AG04450 (cell line): ENCODE data around the gene CAPNS1. TPM values are rescaled to one million over a fixed set of nuclear protein-coding genes. Genes with fewer than 3 reads are reported as not detected.

Source experiments
- CTCF ChIA-PET: fragments of 300-600, 350-600 bp; formaldehyde crosslinking; extraction: SDS; loops from one replicate; lab custom pipeline; 2022; ENCODE audit warnings: antibody characterized with exemption, inconsistent platforms; lab: Charles Lee
- POLR2A ChIA-PET: fragments of 350-600 bp; formaldehyde crosslinking; extraction: SDS; loops from one replicate; lab custom pipeline; 2021; ENCODE audit warnings: antibody characterized with exemption, inconsistent platforms; lab: Yijun Ruan, JAX
- DNase-seq: peaks from one replicate; pipeline ENCODE4 v3.0.0-alpha.2; 2011; ENCODE audit warnings: low read depth, low spot score
- H3K27ac ChIP-seq: one replicate; pipeline ENCODE4 v1.5.1; 2012; ENCODE audit warnings: low read depth, low read length, control low read depth
- H3K27me3 ChIP-seq: one replicate; pipeline ENCODE4 v1.6.0; 2012; ENCODE audit warnings: low read length; ENCODE audit not compliant: control insufficient read depth, insufficient read depth
- H3K4me3 ChIP-seq: 2 replicates; pipeline ENCODE4 v1.5.1; 2011; ENCODE audit warnings: mild to moderate bottlenecking, low read depth, low read length, control low read depth
- H3K9me3 ChIP-seq: 2 replicates; pipeline ENCODE4 v1.5.1; 2012; ENCODE audit warnings: low read length; ENCODE audit not compliant: control insufficient read depth, insufficient read depth
- CTCF ChIP-seq: IDR thresholded peaks from 2 replicates; pipeline ENCODE4 v1.5.1; 2011; ENCODE audit warnings: low read depth, low read length, control low read depth, inconsistent platforms
- polyA plus RNA-seq: library from polyadenylated mRNA; depleted of rRNA; stranded (reverse); fragments of >200 nt; gene quantifications from 2 replicates; pipeline ENCODE4 v1.2.3, GENCODE V29; 2011

Gene CAPNS1
- polyA plus RNA-seq, 1 experiment: 895 TPM

GRCh38 chr19:36151144-36152018 lies 11.5 kb downstream of the CAPNS1 start:
- no peak for TF ChIP-seq CTCF
- POLR2A ChIA-PET: interaction anchor here (0.6 kb wide), 1 partner anchor 45 kb away, joined by 3 read pairs; no protein-coding TSS in a partner anchor
- no peaks in the 10 kb centered on the region for H3K27me3 ChIP-seq
- no peaks in the 10 kb centered on the region; the same call in 1 of the 2 replicates for H3K9me3 ChIP-seq
- H3K4me3 ChIP-seq: peak overlapping the region; percentile 7; the same call in 1 of the 2 replicates
- no peak for DNase-seq
- CTCF ChIA-PET: no interaction called here
- no peak overlapping the region for H3K27ac ChIP-seq

- ChIA-PET CTCF (no interaction called here), POLR2A (no interaction called here)
- no peak overlapping the region for H3K27ac ChIP-seq
- no peak for DNase-seq
- H3K4me3 ChIP-seq: no peak overlapping the region; the same call in 1 of the 2 replicates
- no peaks in the 10 kb centered on the region for H3K27me3 ChIP-seq
- H3K9me3 ChIP-seq: no peaks in the 10 kb centered on the region; the same call in 1 of the 2 replicates
- TF ChIP-seq CTCF: no peak
Observed at GRCh38 chr19:36152019-36152351, 12.1 kb downstream of the CAPNS1 start.

DNA sequence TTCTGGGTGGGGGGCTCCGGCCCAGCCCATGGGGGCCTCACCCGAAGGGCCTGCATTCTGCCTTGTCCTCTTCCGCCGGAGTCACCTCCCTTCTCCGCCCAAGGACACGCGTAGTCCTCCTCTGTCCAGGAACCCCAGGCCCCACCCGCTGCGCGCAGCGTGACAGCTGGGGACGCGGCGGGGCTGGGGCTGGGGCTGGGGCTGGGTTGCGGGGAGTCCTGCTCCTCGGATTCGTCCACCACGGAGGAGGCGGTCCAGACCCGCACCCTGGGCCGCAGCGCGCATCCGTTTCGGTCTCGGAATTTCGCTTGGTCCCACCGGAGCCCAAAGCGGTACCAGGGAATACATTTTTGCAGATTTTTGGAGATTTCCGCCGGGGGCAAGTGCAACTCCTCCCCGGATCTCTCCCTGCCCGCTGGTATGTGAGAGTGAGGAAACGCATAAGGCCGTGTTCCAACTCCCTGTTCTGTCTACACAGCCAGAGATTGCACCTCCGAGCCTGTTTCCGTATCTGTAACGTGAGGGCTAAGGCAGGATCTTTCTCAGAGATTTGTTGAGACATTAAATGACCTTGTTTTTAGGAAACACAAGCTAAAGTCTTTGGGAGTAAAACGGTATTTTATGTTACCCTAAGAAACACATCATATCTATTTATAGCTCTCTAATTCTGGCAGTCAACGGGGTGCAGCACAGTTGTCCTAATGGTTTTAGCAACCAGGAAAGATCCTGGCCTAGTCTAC lies 12.7 kb downstream of the CAPNS1 start, which contains the start of gene COX7A1:
Gene COX7A1 (minus strand): TSS at position 96 of the 740 bp plus-strand sequence. CDS start 40 bp downstream, at position 56.
- Histone ChIP-seq H3K27ac (no peak within 1 kb of the TSS), H3K4me3 (peak within 1 kb of the TSS; percentile 17; the same call in 1 of the 2 replicates), H3K27me3 (no peaks in the 10 kb centered on the region), H3K9me3 (no peaks in the 10 kb centered on the region; the same call in 1 of the 2 replicates)
- CTCF ChIA-PET: interaction anchor here (0.9 to 1.1 kb wide), 3 partner anchors 18 to 92 kb away, joined by 3 to 4 read pairs (median 3); no protein-coding TSS in a partner anchor
- no peak for DNase-seq
- POLR2A ChIA-PET: interaction anchor here (0.7 kb wide), 1 partner anchor 22 kb away, joined by 3 read pairs; no protein-coding TSS in a partner anchor
- no peak for TF ChIP-seq CTCF

GRCh38 chr19:36153126-36153525 lies 13.3 kb downstream of the CAPNS1 start:
- CTCF ChIA-PET: interaction anchor here (0.6 to 1.1 kb wide), 5 partner anchors 9 to 156 kb away, joined by 3 to 4 read pairs (median 3); no protein-coding TSS in a partner anchor
- no peak for TF ChIP-seq CTCF
- no peak overlapping the region for H3K27ac ChIP-seq
- H3K4me3 ChIP-seq: no peak overlapping the region
- no peak for DNase-seq
- POLR2A ChIA-PET: interaction anchor here (0.7 kb wide), 1 partner anchor 23 kb away, joined by 3 read pairs; no protein-coding TSS in a partner anchor
- H3K27me3 ChIP-seq: no peaks in the 10 kb centered on the region
- H3K9me3 ChIP-seq: no peaks in the 10 kb centered on the region; the same call in 1 of the 2 replicates
